A549 treated with DMSO at 1 μM for 4 hours (cell line): ENCODE measurements around the gene MAGI3. TPM values are rescaled to one million over a fixed set of nuclear protein-coding genes. Genes with fewer than 3 reads are reported as not detected.

Experiments used
- total RNA-seq: library from RNA; stranded (reverse); fragments of 200-300 nt; extraction: Qiagen RNA extraction; gene quantifications from 5 replicates; pipeline ENCODE4 v1.2.3, GENCODE V29; 2022; ENCODE audit warnings: low read depth

MAGI3 gene
- 4.5 to 6.3 TPM (median 5.6 TPM) in 5 replicates for total RNA-seq

DNA sequence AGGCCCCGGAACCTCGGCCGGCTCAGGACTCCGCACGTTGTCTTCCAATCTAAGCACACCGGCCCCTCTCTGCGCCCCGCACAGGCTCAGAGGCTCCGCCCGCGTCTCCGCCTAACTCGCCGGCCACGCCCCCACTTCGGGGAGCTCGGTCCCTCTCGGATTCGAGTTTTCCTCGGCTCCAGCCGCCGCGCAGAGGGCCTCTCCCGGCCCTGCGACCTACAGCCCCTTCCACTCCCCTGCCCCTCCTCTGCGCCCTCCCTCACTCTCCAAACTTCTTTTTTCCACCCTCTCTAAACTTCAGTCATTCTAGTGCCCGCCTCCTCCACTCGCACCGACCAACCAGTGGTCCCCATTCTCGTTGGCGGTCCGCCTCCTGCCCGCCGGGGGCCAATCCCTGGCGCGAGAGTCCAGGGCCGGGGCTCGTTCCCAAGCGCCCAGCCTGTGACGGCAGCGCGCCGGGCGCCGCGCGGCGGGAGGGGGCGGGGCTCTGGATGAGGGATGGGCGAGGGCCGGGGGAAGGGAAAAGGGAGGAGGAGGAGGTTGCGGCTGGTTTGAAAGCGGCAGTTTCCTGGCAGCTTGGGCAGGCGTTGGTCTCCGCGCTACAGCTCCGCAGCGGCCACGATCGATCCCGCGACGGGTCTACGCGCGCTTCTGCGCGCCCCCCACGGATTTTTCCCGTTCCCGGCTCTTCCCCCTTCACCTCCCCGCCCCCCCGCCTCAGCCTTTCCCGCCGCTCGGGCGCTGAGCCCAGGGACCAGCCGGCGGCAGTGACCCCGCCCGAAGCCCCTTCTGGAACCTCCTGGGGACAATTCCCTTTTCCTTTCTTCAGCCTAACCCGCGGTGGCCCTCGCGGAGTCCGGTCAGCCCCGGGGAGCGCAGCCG lies at the start of gene MAGI3:
MAGI3 (plus strand) TSS at position 563 of the 882 bp plus-strand sequence. CDS start 519 bp downstream, outside the sequence.

